ENCODE measurements around the gene REELD1. TPM values are rescaled to one million over a fixed set of nuclear protein-coding genes. Genes with fewer than 3 reads are reported as not detected.

REELD1 gene
- total RNA-seq, 1 experiment from 2014 or later: not detected

GRCh38 chr4:146194212-146194611 is 20.1 kb upstream of the REELD1 start:
- H3K27me3 ChIP-seq: no peaks in the 10 kb centered on the region
- DNase-seq: no peak
- H3K36me3 ChIP-seq: no peaks in the 10 kb centered on the region; the same call in none of the 2 replicates
- no peak overlapping the region for H3K27ac ChIP-seq
- H3K4me3 ChIP-seq: no peak overlapping the region
- no peaks in the 10 kb centered on the region for H3K4me1 ChIP-seq
- H3K9me3 ChIP-seq (replicated peaks): no peaks in the 10 kb centered on the region

- no peak overlapping the region for H3K27ac ChIP-seq
- H3K4me3 ChIP-seq: no peak overlapping the region
- DNase-seq: no peak
- H3K27me3 ChIP-seq: no peaks in the 10 kb centered on the region
- no peaks in the 10 kb centered on the region for H3K36me3 ChIP-seq
- H3K4me1 ChIP-seq: no peaks in the 10 kb centered on the region
- H3K9me3 ChIP-seq (replicated peaks): no peaks in the 10 kb centered on the region
Measured at GRCh38 chr4:146202665-146203064, 11.7 kb upstream of the REELD1 start.

- H3K36me3 ChIP-seq: no peaks in the 10 kb centered on the region
- H3K27ac ChIP-seq: no peak overlapping the region
- no peaks in the 10 kb centered on the region for H3K4me1 ChIP-seq
- no peaks in the 10 kb centered on the region for H3K9me3 ChIP-seq (replicated peaks)
- no peak for DNase-seq
- H3K4me3 ChIP-seq: no peak overlapping the region
- H3K27me3 ChIP-seq: no peaks in the 10 kb centered on the region
Measured at GRCh38 chr4:146207410-146207809, 6.9 kb upstream of the REELD1 start.

- Histone ChIP-seq H3K27me3 (no peaks in the 10 kb centered on the region), H3K27ac (no peak overlapping the region), H3K9me3 (replicated peaks) (no peaks in the 10 kb centered on the region), H3K4me1 (no peaks in the 10 kb centered on the region), H3K4me3 (no peak overlapping the region), H3K36me3 (no peaks in the 10 kb centered on the region)
- DNase-seq: no peak
Measured at GRCh38 chr4:146210890-146211289, 3.4 kb upstream of the REELD1 start.

- H3K4me1 ChIP-seq: no peaks in the 10 kb centered on the region
- no peak overlapping the region for H3K4me3 ChIP-seq
- no peaks in the 10 kb centered on the region for H3K27me3 ChIP-seq
- H3K27ac ChIP-seq: no peak overlapping the region
- no peaks in the 10 kb centered on the region for H3K36me3 ChIP-seq
- H3K9me3 ChIP-seq (replicated peaks): no peaks in the 10 kb centered on the region
- peak in 1 of 2 experiments; percentile 8 for DNase-seq
Measured at GRCh38 chr4:146211440-146211839, 2.9 kb upstream of the REELD1 start.

GRCh38 chr4:146212781-146213180 is 1.6 kb upstream of the REELD1 start:
- Histone ChIP-seq H3K9me3 (replicated peaks) (no peaks in the 10 kb centered on the region), H3K4me1 (no peaks in the 10 kb centered on the region), H3K36me3 (no peaks in the 10 kb centered on the region), H3K27me3 (no peaks in the 10 kb centered on the region), H3K27ac (no peak overlapping the region), H3K4me3 (no peak overlapping the region)
- no peak for DNase-seq

GRCh38 chr4:146222313-146222712 is 8.0 kb downstream of the REELD1 start:
- H3K36me3 ChIP-seq: no peaks in the 10 kb centered on the region
- H3K4me3 ChIP-seq: no peak overlapping the region
- no peak overlapping the region for H3K27ac ChIP-seq
- H3K9me3 ChIP-seq (replicated peaks): no peaks in the 10 kb centered on the region
- DNase-seq: no peak
- no peaks in the 10 kb centered on the region for H3K27me3 ChIP-seq
- no peaks in the 10 kb centered on the region for H3K4me1 ChIP-seq

GRCh38 chr4:146224326-146224966 is 10.1 kb downstream of the REELD1 start:
- Histone ChIP-seq H3K36me3 (no peaks in the 10 kb centered on the region), H3K27me3 (no peaks in the 10 kb centered on the region), H3K27ac (no peak overlapping the region), H3K9me3 (replicated peaks) (no peaks in the 10 kb centered on the region), H3K4me1 (no peaks in the 10 kb centered on the region), H3K4me3 (no peak overlapping the region)
- no peak for DNase-seq

- Histone ChIP-seq H3K9me3 (replicated peaks) (no peaks in the 10 kb centered on the region), H3K4me1 (no peaks in the 10 kb centered on the region)
Measured at GRCh38 chr4:146229406-146229805, 15.1 kb downstream of the REELD1 start.

GRCh38 chr4:146232131-146232722 is 17.9 kb downstream of the REELD1 start:
- H3K4me3 ChIP-seq: no peak overlapping the region
- H3K9me3 ChIP-seq (replicated peaks): no peaks in the 10 kb centered on the region
- DNase-seq: no peak
- H3K36me3 ChIP-seq: no peaks in the 10 kb centered on the region
- no peaks in the 10 kb centered on the region for H3K4me1 ChIP-seq
- no peak overlapping the region for H3K27ac ChIP-seq
- no peaks in the 10 kb centered on the region for H3K27me3 ChIP-seq

More at GRCh38 chr4:146229406-146229805, 15.1 kb downstream of the REELD1 start:
- no peaks in the 10 kb centered on the region for H3K36me3 ChIP-seq
- DNase-seq: no peak
- no peak overlapping the region for H3K27ac ChIP-seq
- no peak overlapping the region for H3K4me3 ChIP-seq
- H3K27me3 ChIP-seq: no peaks in the 10 kb centered on the region

GRCh38 chr4:146235654-146236177 is 21.4 kb downstream of the REELD1 start:
- Histone ChIP-seq H3K4me1 (no peaks in the 10 kb centered on the region), H3K4me3 (no peak overlapping the region), H3K27ac (no peak overlapping the region), H3K27me3 (no peaks in the 10 kb centered on the region), H3K36me3 (no peaks in the 10 kb centered on the region), H3K9me3 (replicated peaks) (no peaks in the 10 kb centered on the region)
- DNase-seq: no peak

GRCh38 chr4:146236216-146236615 is 21.9 kb downstream of the REELD1 start:
- Histone ChIP-seq H3K4me1 (peaks cover 3% of the 10 kb centered on the region; the same call in 1 of the 2 replicates), H3K27me3 (no peaks in the 10 kb centered on the region), H3K9me3 (replicated peaks) (no peaks in the 10 kb centered on the region), H3K36me3 (no peaks in the 10 kb centered on the region), H3K4me3 (no peak overlapping the region), H3K27ac (no peak overlapping the region)
- no peak for DNase-seq

- Histone ChIP-seq H3K4me1 (peaks cover 3% of the 10 kb centered on the region; the same call in 1 of the 2 replicates), H3K27ac (no peak overlapping the region)
- no peak for DNase-seq
Measured at GRCh38 chr4:146237092-146237491, 22.8 kb downstream of the REELD1 start.

GRCh38 chr4:146238107-146238506 is 23.8 kb downstream of the REELD1 start:
- no peaks in the 10 kb centered on the region for H3K9me3 ChIP-seq (replicated peaks)
- H3K27me3 ChIP-seq: no peaks in the 10 kb centered on the region
- no peak for DNase-seq
- H3K36me3 ChIP-seq: no peaks in the 10 kb centered on the region
- H3K4me3 ChIP-seq: no peak overlapping the region
- H3K4me1 ChIP-seq: peaks cover 3% of the 10 kb centered on the region; the same call in 1 of the 2 replicates
- H3K27ac ChIP-seq: no peak overlapping the region

More at GRCh38 chr4:146237092-146237491, 22.8 kb downstream of the REELD1 start:
- no peaks in the 10 kb centered on the region for H3K9me3 ChIP-seq (replicated peaks)
- no peaks in the 10 kb centered on the region for H3K36me3 ChIP-seq
- no peak overlapping the region for H3K4me3 ChIP-seq
- H3K27me3 ChIP-seq: no peaks in the 10 kb centered on the region

- H3K4me3 ChIP-seq: peak overlapping the region; percentile 56
- H3K9me3 ChIP-seq (replicated peaks): no peaks in the 10 kb centered on the region
- H3K4me1 ChIP-seq: peaks cover 3% of the 10 kb centered on the region; the same call in 1 of the 2 replicates
- H3K36me3 ChIP-seq: no peaks in the 10 kb centered on the region
- peak in 1 of 2 experiments; percentile 12 for DNase-seq
- H3K27ac ChIP-seq: no peak overlapping the region; the same call in 1 of the 2 replicates
- no peaks in the 10 kb centered on the region for H3K27me3 ChIP-seq
Measured at GRCh38 chr4:146243141-146243882, 29.0 kb downstream of the REELD1 start.

Measured in SJCRH30 (cell line).